Left ventricle myocardium inferior (tissue), 1 donor: Measurements from ENCODE around the gene HELB. TPM values are rescaled to one million over a fixed set of nuclear protein-coding genes. Genes with fewer than 3 reads are reported as not detected.

ENCODE experiments used
- DNase-seq: peaks from one replicate; pipeline ENCODE4 v3.0.0-alpha.2; 2020
- H3K27ac ChIP-seq: fragments of 200-600 bp; replicated peaks from 2 replicates; pipeline ENCODE4 v1.8.0; 2021
- H3K27me3 ChIP-seq: fragments of 200-600 bp; 2 replicates; pipeline ENCODE4 v1.8.0; 2021; ENCODE audit warnings: low read depth
- H3K36me3 ChIP-seq: fragments of 200-600 bp; 2 replicates; pipeline ENCODE4 v1.8.0; 2021
- H3K4me1 ChIP-seq: fragments of 200-600 bp; 2 replicates; pipeline ENCODE4 v1.8.0; 2021
- H3K4me3 ChIP-seq: fragments of 200-600 bp; 2 replicates; pipeline ENCODE4 v1.8.0; 2021; ENCODE audit warnings: mild to moderate bottlenecking, moderate library complexity
- H3K9me3 ChIP-seq: fragments of 200-600 bp; replicated peaks from 2 replicates; pipeline ENCODE4 v1.8.0; 2021
- CTCF ChIP-seq: fragments of 200-600 bp; IDR thresholded peaks from 2 replicates; pipeline ENCODE4 v1.8.0; 2021; ENCODE audit warnings: antibody characterized with exemption, mild to moderate bottlenecking, borderline replicate concordance
- intact Hi-C: fragments of 100-400 bp; cut with micrococcal nuclease; formaldehyde crosslinking; loops from one replicate; pipeline ENCODE4 v1.11.0; 2022
- total RNA-seq: library from RNA; stranded (reverse); fragmentation: NEBNext Ultra II Directional; extraction: Animal tissue kit (Norgen Biotek cat#: 25700); gene quantifications from one replicate; pipeline ENCODE4 v1.2.1, GENCODE V29; 2021
- donor health status: DM: no; HTN: yes; CAD: no; lungs with severe emphysema.

Gene HELB
- total RNA-seq, 1 donor from 2014 or later: 1.3 TPM

GRCh38 chr12:66323017-66323416 lies 20.7 kb downstream of the HELB start:
- Histone ChIP-seq H3K4me1 (no peaks in the 10 kb centered on the region), H3K36me3 (peaks cover 33% of the 10 kb centered on the region), H3K4me3 (no peak overlapping the region), H3K27me3 (no peaks in the 10 kb centered on the region), H3K27ac (no peak overlapping the region), H3K9me3 (no peaks in the 10 kb centered on the region)
- intact Hi-C loops: no loop called here
- DNase-seq: no peak
- TF ChIP-seq CTCF: no peak

- Histone ChIP-seq H3K4me3 (no peak overlapping the region), H3K36me3 (peaks cover 13% of the 10 kb centered on the region), H3K27ac (no peak overlapping the region), H3K4me1 (peaks cover 15% of the 10 kb centered on the region), H3K27me3 (no peaks in the 10 kb centered on the region), H3K9me3 (no peaks in the 10 kb centered on the region)
- intact Hi-C loops: no loop called here
- no peak for DNase-seq
- TF ChIP-seq CTCF: no peak
Observed at GRCh38 chr12:66329941-66330340, 27.6 kb downstream of the HELB start.

- Histone ChIP-seq H3K27me3 (no peaks in the 10 kb centered on the region), H3K4me1 (peaks cover 15% of the 10 kb centered on the region), H3K9me3 (no peaks in the 10 kb centered on the region), H3K27ac (no peak overlapping the region), H3K4me3 (no peak overlapping the region), H3K36me3 (peaks cover 5% of the 10 kb centered on the region)
- no peak for TF ChIP-seq CTCF
- no peak for DNase-seq
- intact Hi-C loops: no loop called here
Observed at GRCh38 chr12:66331016-66331415, 28.7 kb downstream of the HELB start.

- TF ChIP-seq CTCF: no peak
- no peak for DNase-seq
- Histone ChIP-seq H3K4me3 (no peak overlapping the region), H3K27ac (no peak overlapping the region), H3K27me3 (no peaks in the 10 kb centered on the region), H3K4me1 (peaks cover 15% of the 10 kb centered on the region), H3K36me3 (no peaks in the 10 kb centered on the region), H3K9me3 (no peaks in the 10 kb centered on the region)
- intact Hi-C loops: no loop called here
Observed at GRCh38 chr12:66331814-66332213, 29.5 kb downstream of the HELB start.

GRCh38 chr12:66335746-66336145 lies 33.5 kb downstream of the HELB start:
- Histone ChIP-seq H3K27ac (no peak overlapping the region), H3K27me3 (no peaks in the 10 kb centered on the region), H3K4me1 (peaks cover 4% of the 10 kb centered on the region), H3K36me3 (peaks cover 31% of the 10 kb centered on the region), H3K4me3 (no peak overlapping the region), H3K9me3 (peaks cover 15% of the 10 kb centered on the region)
- intact Hi-C loops: no loop called here
- no peak for TF ChIP-seq CTCF
- no peak for DNase-seq
